OCI-LY7 (cell line): ENCODE data around the gene BTBD18. TPM values are rescaled to one million over a fixed set of nuclear protein-coding genes. Genes with fewer than 3 reads are reported as not detected.

ENCODE experiments used
- BruUV-seq: library from RNA; stranded (reverse); fragments of 400-500 nt; replicated peaks from 2 replicates; lab custom pipeline; 2021; lab: Mats Ljungman, UMichigan
- CTCF ChIA-PET: fragments of 300-600 bp; sonication (Branson Sonifier 250); formaldehyde crosslinking; loops from one replicate; lab custom pipeline; 2022; ENCODE audit warnings: antibody characterized with exemption; ENCODE audit not compliant: unreplicated experiment; lab: Charles Lee
- POLR2A ChIA-PET: fragments of 300-600 bp; sonication (Branson Sonifier 250); formaldehyde crosslinking; loops from one replicate; lab custom pipeline; 2022; ENCODE audit warnings: antibody characterized with exemption; lab: Charles Lee
- DNase-seq: peaks from one replicate; pipeline ENCODE4 v3.0.0-alpha.2; 2015; ENCODE audit warnings: low spot score
- H2AFZ ChIP-seq: fragments of 200-600 bp; sonication (generic), shearing (Covaris generic); 2 replicates; pipeline ENCODE4 v1.6.1; 2014; ENCODE audit warnings: mild to moderate bottlenecking, antibody characterized with exemption, low read length, moderate library complexity
- H3K27ac ChIP-seq: fragments of 200-600 bp; sonication (generic); 2 replicates; pipeline ENCODE4 v1.5.1; 2014; ENCODE audit warnings: mixed run types, low read depth, mild to moderate bottlenecking, moderate library complexity, low read length, inconsistent platforms; ENCODE audit not compliant: poor library complexity, severe bottlenecking
- H3K36me3 ChIP-seq: fragments of 200-600 bp; sonication (generic); 2 replicates; pipeline ENCODE4 v1.6.1; 2014; ENCODE audit warnings: mild to moderate bottlenecking, antibody characterized with exemption, low read length, moderate library complexity, mixed read lengths; ENCODE audit not compliant: insufficient read depth
- H3K4me1 ChIP-seq: fragments of 200-600 bp; sonication (generic); 2 replicates; pipeline ENCODE4 v1.5.1; 2014; ENCODE audit warnings: mild to moderate bottlenecking, low read length; ENCODE audit not compliant: insufficient read depth, poor library complexity, severe bottlenecking
- H3K4me2 ChIP-seq: fragments of 200-600 bp; sonication (generic); 2 replicates; pipeline ENCODE4 v1.6.1; 2014; ENCODE audit warnings: mild to moderate bottlenecking, low read length
- H3K4me3 ChIP-seq: fragments of 200-600 bp; sonication (generic); 2 replicates; pipeline ENCODE4 v1.5.1; 2014; ENCODE audit warnings: mild to moderate bottlenecking, low read depth, low read length; ENCODE audit not compliant: poor library complexity, severe bottlenecking
- H3K79me2 ChIP-seq: fragments of 200-600 bp; sonication (generic); 2 replicates; pipeline ENCODE4 v1.6.1; 2016; ENCODE audit warnings: low read depth, mild to moderate bottlenecking, low read length, moderate library complexity, mixed read lengths; ENCODE audit not compliant: insufficient read depth
- H3K9me2 ChIP-seq: fragments of 200-600 bp; sonication (generic); 2 replicates; pipeline ENCODE4 v1.6.1; 2016; ENCODE audit warnings: mild to moderate bottlenecking, low read length, mixed read lengths; ENCODE audit not compliant: insufficient read depth
- H3K9me3 ChIP-seq: fragments of 200-600 bp; sonication (generic); 2 replicates; pipeline ENCODE4 v1.6.1; 2014; ENCODE audit warnings: mild to moderate bottlenecking, mixed run types, low read length, mixed read lengths
- H4K20me1 ChIP-seq: fragments of 200-600 bp; sonication (generic); 2 replicates; pipeline ENCODE4 v1.6.1; 2014; ENCODE audit warnings: mild to moderate bottlenecking, antibody characterized with exemption, low read length, moderate library complexity, mixed read lengths; ENCODE audit not compliant: insufficient read depth
- EZH2phosphoT487 ChIP-seq: fragments of 200-600 bp; sonication (generic); IDR thresholded peaks from 2 replicates; pipeline ENCODE4 v1.6.1; 2018; ENCODE audit warnings: low read depth, borderline replicate concordance, mild to moderate bottlenecking, mixed run types, antibody characterized with exemption, low read length, moderate library complexity, mixed read lengths
- intact Hi-C: fragments of 100-400 bp; cut with micrococcal nuclease; formaldehyde crosslinking; loops from one replicate; pipeline ENCODE4 v1.10.0; 2022; ENCODE audit not compliant: unreplicated experiment
- total RNA-seq, 2 experiments: library from RNA; depleted of rRNA in 1 of 2; stranded (reverse); fragments of >200 nt in 1 of 2; shearing (Covaris generic) in 1 of 2; gene quantifications; 2 replicates each; pipeline ENCODE4 v1.2.3, GENCODE V29; 2014 to 2022
- TF ChIP-seq, protein P1 (sequence below): fragments of 200-600 bp; sonication (generic); conservative IDR thresholded peaks from 2 replicates; pipeline ENCODE4 v1.5.1; 2014; ENCODE audit warnings: mild to moderate bottlenecking, antibody characterized with exemption, low read length, moderate library complexity, mixed read lengths

BTBD18 gene
- total RNA-seq, 2 experiments from 2014 or later, result not detected

DNA sequence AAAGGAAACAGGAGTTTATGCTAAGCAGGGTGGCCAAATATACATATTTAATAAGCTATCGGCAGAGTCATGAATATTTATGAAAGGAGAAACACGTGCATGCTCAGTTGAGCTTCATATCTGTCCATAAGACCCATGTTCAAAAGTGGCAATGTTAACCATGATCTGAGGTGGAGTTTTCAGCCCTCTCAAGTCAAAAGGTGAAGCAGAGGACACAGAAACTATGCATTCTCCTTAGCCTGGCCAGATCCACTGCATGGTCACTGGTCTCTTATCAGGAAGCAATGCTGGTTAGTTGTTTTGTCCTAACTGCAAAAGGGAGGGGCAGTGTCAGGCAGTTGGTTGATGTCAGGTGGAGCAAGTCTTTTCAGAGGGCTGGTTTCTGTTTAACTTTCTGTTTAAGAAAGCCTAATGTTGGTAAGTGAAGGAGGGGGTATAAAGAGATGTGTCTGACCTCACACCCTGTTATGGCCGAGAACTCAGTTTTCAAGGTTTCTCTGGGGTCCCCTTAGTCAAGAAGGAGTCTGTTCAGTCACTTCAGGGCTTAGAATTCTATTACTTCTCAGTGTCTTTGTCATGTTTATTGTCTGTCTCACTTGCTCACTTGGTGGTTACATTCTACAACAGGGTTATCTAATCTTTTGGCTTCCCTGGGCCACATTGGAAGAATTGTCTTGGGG is 15.9 kb downstream of the BTBD18 start:
- no TSS peak for BruUV-seq
- Histone ChIP-seq H3K27ac (no peak overlapping the region), H3K36me3 (peaks cover 82% of the 10 kb centered on the region), H3K4me2 (no peak overlapping the region), H2AFZ (no peak overlapping the region), H3K9me2 (no peaks in the 10 kb centered on the region), H3K79me2 (peaks cover 59% of the 10 kb centered on the region), H4K20me1 (no peaks in the 10 kb centered on the region), H3K4me1 (peaks cover 6% of the 10 kb centered on the region), H3K9me3 (no peaks in the 10 kb centered on the region), H3K4me3 (no peak overlapping the region)
- intact Hi-C loops, result no loop called here
- ChIA-PET CTCF (no interaction called here), POLR2A (interaction anchor here (1.1 to 1.7 kb wide), 5 partner anchors 13 to 373 kb away, joined by 3 to 8 read pairs (median 3); no protein-coding TSS in a partner anchor)
- no peak for DNase-seq
- TF ChIP-seq, protein P1, sequence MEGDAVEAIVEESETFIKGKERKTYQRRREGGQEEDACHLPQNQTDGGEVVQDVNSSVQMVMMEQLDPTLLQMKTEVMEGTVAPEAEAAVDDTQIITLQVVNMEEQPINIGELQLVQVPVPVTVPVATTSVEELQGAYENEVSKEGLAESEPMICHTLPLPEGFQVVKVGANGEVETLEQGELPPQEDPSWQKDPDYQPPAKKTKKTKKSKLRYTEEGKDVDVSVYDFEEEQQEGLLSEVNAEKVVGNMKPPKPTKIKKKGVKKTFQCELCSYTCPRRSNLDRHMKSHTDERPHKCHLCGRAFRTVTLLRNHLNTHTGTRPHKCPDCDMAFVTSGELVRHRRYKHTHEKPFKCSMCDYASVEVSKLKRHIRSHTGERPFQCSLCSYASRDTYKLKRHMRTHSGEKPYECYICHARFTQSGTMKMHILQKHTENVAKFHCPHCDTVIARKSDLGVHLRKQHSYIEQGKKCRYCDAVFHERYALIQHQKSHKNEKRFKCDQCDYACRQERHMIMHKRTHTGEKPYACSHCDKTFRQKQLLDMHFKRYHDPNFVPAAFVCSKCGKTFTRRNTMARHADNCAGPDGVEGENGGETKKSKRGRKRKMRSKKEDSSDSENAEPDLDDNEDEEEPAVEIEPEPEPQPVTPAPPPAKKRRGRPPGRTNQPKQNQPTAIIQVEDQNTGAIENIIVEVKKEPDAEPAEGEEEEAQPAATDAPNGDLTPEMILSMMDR, result no peak
- TF ChIP-seq EZH2phosphoT487, result no peak

DNA sequence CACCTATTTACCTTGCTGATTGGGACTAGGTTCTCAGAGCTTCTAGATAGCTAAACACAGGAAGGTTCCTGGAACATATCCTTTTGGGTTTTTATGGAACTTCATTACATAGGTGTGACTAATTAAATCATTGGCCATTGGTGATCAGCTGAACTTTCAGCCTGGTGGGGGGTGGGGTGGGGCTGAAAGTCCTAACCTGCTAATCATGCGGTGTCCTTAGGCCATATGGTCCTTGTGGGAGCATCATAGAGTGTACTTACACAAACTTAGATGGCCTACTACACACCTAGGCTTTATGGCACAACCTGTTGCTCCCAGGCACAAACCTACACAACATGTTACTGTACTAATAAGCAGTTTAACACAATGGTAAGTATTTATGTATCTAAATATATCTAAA is 19.0 kb downstream of the BTBD18 start:
- ChIA-PET POLR2A (interaction anchor here (1.3 kb wide), 1 partner anchor 18 kb away, joined by 6 read pairs; no protein-coding TSS in a partner anchor), CTCF (interaction anchor here (0.6 kb wide), 1 partner anchor 774 kb away, joined by 11 read pairs; no protein-coding TSS in a partner anchor)
- intact Hi-C loops, result no loop called here
- Histone ChIP-seq H3K9me2 (no peaks in the 10 kb centered on the region), H2AFZ (no peak overlapping the region), H3K79me2 (peaks cover 87% of the 10 kb centered on the region), H3K9me3 (no peaks in the 10 kb centered on the region), H3K4me2 (no peak overlapping the region), H4K20me1 (peaks cover 4% of the 10 kb centered on the region; the same call in 1 of the 2 replicates), H3K4me3 (no peak overlapping the region), H3K4me1 (peaks cover 12% of the 10 kb centered on the region), H3K36me3 (peaks cover 64% of the 10 kb centered on the region), H3K27ac (no peak overlapping the region)
- no peak for TF ChIP-seq EZH2phosphoT487
- TF ChIP-seq, protein P1, result no peak
- BruUV-seq, result no TSS peak
- DNase-seq, result no peak

DNA sequence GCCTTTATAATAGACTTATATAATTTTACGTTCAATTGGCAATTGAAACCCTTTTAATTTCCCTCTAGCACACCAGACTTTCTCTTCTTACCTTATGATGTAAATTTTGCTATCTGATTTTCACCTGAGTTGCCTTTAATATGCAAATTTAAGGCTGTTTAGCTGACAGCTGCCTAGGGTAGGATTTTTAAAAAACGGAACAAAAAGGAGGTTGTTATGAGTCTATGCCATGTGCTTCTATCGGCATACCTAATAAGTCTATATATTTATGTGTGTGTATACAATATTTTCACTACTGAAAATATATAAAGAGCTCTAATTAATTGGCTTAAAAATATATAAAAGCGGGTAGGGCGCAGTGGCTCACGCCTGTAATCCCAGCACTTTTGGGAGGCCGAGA is 22.1 kb downstream of the BTBD18 start:
- Histone ChIP-seq H3K9me2 (no peaks in the 10 kb centered on the region), H2AFZ (no peak overlapping the region), H3K36me3 (peaks cover 68% of the 10 kb centered on the region), H3K79me2 (peaks cover 96% of the 10 kb centered on the region), H3K4me2 (peak overlapping the region; percentile 33; the same call in 1 of the 2 replicates), H3K9me3 (no peaks in the 10 kb centered on the region), H4K20me1 (peaks cover 7% of the 10 kb centered on the region; the same call in 1 of the 2 replicates), H3K4me3 (no peak overlapping the region), H3K4me1 (peaks cover 12% of the 10 kb centered on the region), H3K27ac (peak overlapping the region; percentile 12)
- ChIA-PET CTCF (no interaction called here), POLR2A (interaction anchor here (0.8 to 0.9 kb wide), 2 partner anchors 15 to 1949 kb away, joined by 3 read pairs; no protein-coding TSS in a partner anchor)
- intact Hi-C loops, result no loop called here
- DNase-seq, result no peak
- no TSS peak for BruUV-seq
- TF ChIP-seq EZH2phosphoT487, result no peak
- TF ChIP-seq, protein P1, result no peak
